ENCODE measurements around the gene OR8H1.

OR8H1 gene

DNA sequence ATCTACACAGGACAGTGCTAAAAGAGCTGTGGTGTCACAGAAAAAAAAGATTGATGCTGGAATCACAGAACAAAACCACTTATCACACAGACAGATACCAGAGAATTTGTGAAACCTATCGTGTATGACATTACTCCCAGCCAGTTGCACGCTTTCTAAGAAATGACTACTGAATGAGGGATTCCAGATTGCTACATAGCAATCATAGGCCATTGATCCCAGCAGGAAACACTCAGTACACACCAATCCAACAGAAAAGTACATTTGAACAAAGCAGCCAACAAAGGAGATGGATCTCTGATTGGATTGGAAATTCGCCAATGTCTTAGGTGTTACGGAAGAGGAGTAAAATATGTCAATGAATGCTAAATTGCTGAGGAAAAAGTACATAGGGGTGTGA lies 4.8 kb upstream of the OR8H1 start:
- DNase-seq: no peak
- in situ Hi-C loops (cut with HindIII; ENCODE audit: low pct_ligation_motif_present, low sequenced_read_pairs): no loop called here
- Histone ChIP-seq H3K4me3 (ENCODE audit: low read depth, low read length) (no peak overlapping the region), H3K27me3 (replicated peaks) (no peaks in the 10 kb centered on the region), H3K27ac (no peak overlapping the region), H3K36me3 (replicated peaks) (no peaks in the 10 kb centered on the region)
- TF ChIP-seq, protein P1, sequence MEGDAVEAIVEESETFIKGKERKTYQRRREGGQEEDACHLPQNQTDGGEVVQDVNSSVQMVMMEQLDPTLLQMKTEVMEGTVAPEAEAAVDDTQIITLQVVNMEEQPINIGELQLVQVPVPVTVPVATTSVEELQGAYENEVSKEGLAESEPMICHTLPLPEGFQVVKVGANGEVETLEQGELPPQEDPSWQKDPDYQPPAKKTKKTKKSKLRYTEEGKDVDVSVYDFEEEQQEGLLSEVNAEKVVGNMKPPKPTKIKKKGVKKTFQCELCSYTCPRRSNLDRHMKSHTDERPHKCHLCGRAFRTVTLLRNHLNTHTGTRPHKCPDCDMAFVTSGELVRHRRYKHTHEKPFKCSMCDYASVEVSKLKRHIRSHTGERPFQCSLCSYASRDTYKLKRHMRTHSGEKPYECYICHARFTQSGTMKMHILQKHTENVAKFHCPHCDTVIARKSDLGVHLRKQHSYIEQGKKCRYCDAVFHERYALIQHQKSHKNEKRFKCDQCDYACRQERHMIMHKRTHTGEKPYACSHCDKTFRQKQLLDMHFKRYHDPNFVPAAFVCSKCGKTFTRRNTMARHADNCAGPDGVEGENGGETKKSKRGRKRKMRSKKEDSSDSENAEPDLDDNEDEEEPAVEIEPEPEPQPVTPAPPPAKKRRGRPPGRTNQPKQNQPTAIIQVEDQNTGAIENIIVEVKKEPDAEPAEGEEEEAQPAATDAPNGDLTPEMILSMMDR (IDR thresholded peaks at IDR 0.05; ENCODE audit: low read depth, low read length, missing control alignments): no peak

DNA sequence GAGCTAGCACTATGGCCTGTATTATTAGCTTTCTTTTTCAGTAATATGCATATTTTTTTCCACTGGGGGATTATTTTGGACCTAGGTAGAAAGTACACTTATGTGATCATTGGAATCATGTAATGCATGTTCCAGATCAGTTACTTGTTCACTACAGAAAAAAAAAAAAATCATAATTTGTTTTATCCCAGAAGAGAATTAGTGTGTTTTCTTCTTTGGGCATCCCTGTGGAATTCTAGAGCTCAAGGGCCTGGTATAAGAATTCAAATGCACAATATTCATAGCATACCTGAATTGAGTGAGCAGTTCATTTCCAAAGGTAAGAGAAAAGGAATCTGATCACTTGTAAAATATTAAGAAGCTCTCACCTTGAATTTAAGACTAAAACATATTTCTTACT lies 18.2 kb downstream of the OR8H1 start, which contains the start of gene OR5T1:
OR5T1 (plus strand) TSS at position 301 of the 400 bp plus-strand sequence. CDS start 1,485 bp downstream, outside the sequence.
- no peaks in the 10 kb centered on the region for H3K36me3 ChIP-seq (replicated peaks)
- TF ChIP-seq, protein P1 (IDR thresholded peaks at IDR 0.05; ENCODE audit: low read depth, low read length, missing control alignments): no peak
- no peak within 1 kb of the TSS for H3K4me3 ChIP-seq (ENCODE audit: low read depth, low read length)
- H3K27ac ChIP-seq: no peak within 1 kb of the TSS
- in situ Hi-C loops (cut with HindIII; ENCODE audit: low pct_ligation_motif_present, low sequenced_read_pairs): no loop called here
- DNase-seq: no peak
- H3K27me3 ChIP-seq (replicated peaks): no peaks in the 10 kb centered on the region

DNA sequence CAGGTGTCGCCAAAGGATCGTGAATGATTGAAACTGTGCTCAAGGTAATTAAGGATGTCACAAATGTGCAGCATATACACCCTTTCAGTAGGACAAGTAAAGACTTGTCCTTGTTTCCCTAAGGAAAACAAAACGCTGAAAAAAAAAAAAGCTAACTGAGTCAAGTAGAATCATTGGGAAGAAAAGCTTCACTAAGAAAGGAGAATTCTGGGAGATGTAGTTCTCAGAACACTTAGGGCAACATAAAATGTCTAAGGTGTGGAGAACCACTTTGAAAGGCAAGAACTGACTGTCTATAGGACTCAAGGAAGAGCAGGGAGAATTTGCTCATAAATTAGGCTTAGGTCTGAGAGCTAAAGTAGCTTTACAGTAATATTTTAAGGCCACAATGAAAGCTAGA lies 21.0 kb downstream of the OR8H1 start:
- Histone ChIP-seq H3K27me3 (replicated peaks) (no peaks in the 10 kb centered on the region), H3K4me3 (ENCODE audit: low read depth, low read length) (no peak overlapping the region), H3K27ac (no peak overlapping the region), H3K36me3 (replicated peaks) (no peaks in the 10 kb centered on the region)
- TF ChIP-seq, protein P1 (IDR thresholded peaks at IDR 0.05; ENCODE audit: low read depth, low read length, missing control alignments): no peak
- in situ Hi-C loops (cut with HindIII; ENCODE audit: low pct_ligation_motif_present, low sequenced_read_pairs): no loop called here
- DNase-seq: no peak

DNA sequence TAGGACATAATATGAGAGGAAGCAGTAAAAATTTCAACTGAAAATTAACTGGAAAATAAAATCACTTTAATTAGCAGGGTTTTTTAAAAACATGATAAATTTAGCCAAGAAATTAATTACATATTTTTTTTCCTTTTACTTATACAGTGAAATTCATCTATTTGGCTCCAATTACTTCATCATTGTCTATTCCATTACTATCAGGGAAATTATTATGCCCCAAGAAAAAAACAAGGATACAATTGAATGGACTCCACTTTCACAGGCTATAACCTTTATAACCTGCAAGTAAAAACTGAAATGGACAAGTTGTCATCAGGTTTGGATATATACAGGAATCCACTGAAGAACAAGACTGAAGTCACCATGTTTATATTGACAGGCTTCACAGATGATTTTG lies 40.1 kb downstream of the OR8H1 start, which contains the start of gene OR5T3:
OR5T3 (plus strand) TSS at position 301 of the 400 bp plus-strand sequence; CDS start at position 301, 0 bp downstream.
- H3K4me3 ChIP-seq (ENCODE audit: low read depth, low read length): no peak within 1 kb of the TSS
- H3K27ac ChIP-seq: no peak within 1 kb of the TSS
- TF ChIP-seq, protein P1 (IDR thresholded peaks at IDR 0.05; ENCODE audit: low read depth, low read length, missing control alignments): no peak
- no peak for DNase-seq
- in situ Hi-C loops (cut with HindIII; ENCODE audit: low pct_ligation_motif_present, low sequenced_read_pairs): no loop called here
- no peaks in the 10 kb centered on the region for H3K27me3 ChIP-seq (replicated peaks)
- H3K36me3 ChIP-seq (replicated peaks): no peaks in the 10 kb centered on the region

All from brain microvascular endothelial cell (primary cell).